ENCODE measurements around the gene COPRS.

COPRS gene

GRCh38 chr17:31882571-31882970, 23.5 kb upstream of the COPRS start:
- TF ChIP-seq, protein P1, sequence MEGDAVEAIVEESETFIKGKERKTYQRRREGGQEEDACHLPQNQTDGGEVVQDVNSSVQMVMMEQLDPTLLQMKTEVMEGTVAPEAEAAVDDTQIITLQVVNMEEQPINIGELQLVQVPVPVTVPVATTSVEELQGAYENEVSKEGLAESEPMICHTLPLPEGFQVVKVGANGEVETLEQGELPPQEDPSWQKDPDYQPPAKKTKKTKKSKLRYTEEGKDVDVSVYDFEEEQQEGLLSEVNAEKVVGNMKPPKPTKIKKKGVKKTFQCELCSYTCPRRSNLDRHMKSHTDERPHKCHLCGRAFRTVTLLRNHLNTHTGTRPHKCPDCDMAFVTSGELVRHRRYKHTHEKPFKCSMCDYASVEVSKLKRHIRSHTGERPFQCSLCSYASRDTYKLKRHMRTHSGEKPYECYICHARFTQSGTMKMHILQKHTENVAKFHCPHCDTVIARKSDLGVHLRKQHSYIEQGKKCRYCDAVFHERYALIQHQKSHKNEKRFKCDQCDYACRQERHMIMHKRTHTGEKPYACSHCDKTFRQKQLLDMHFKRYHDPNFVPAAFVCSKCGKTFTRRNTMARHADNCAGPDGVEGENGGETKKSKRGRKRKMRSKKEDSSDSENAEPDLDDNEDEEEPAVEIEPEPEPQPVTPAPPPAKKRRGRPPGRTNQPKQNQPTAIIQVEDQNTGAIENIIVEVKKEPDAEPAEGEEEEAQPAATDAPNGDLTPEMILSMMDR (IDR thresholded peaks at IDR 0.05) = no peak

DNA sequence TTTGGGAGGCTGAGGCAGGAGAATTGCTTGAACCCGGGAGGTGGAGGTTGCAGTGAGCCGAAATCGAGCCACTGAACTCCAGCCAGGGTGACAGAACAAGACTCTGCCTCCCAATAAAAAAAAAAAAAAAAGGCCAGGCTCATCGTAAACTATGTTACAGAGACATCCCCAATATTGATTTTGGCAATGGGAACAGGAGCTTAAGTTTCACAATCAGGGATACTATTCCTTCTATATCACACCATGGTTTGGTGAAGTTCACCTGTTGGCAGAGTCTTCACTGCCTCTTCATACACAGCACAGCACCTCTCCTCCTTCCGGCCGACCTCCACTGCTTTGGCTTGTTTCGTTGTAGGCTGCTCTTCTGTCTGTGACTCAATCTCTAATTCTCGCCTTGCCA, 21.3 kb upstream of the COPRS start:
- TF ChIP-seq, protein P1 (IDR thresholded peaks at IDR 0.05) = no peak

- TF ChIP-seq, protein P1 (IDR thresholded peaks at IDR 0.05) = no peak
These were observed 19.6 kb upstream of the COPRS start for GRCh38 chr17:31878703-31879073.

DNA sequence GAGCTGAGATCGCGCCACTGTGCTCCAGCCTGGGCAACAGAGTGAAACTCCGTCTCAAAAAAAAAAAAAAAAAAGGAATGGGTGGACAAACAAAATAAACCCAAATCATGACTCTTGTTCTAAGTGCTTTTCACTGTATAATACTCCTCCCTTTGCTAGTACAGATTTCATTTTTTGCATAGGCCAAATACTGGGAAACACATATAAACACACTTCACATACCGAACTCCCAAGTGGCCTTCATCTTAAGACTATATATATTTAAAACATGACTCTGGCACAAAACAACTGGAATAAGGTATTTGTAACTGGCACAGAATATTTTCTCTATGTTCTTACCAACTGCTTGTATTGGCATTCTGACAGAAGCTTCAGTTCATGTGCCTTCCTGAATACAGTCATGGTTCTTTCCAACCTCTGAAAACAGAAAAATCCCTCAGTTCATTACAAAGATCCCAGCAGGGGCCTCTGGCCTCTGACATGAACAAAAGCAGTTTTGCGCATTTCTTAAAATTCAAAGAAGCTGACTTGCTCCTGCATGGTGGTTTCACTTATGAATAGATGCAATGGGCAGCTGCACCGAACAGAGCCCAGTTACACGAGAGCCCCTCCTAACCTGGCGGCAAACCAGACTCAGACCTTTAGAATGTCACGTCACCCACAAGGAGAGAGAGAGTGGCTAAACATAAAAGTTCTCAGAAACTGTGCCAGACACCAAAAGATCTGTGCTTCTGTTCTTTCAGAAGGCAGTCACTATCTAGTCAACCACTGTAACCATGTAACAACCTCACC, 19.1 kb upstream of the COPRS start:
- TF ChIP-seq, protein P1 (IDR thresholded peaks at IDR 0.05) = no peak

DNA sequence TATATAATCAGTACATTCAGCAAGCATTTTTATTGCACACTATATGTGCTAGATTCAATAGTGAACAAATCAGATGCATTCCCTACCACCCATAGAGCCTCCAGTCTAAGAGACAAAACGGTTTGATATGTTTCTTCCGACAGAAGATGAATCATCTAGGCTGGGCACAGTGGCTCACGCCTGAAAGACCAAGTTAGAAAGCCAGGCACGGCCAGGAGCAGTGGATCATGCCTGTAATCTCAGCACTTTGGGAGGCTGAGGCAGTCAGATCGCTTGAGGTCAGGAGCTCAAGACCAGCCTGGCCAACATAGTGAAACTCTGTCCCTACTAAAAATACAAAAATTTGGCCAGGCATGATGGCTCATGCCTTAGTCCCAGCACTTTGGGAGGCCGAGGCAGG, 18.3 kb upstream of the COPRS start:
- TF ChIP-seq, protein P1 (IDR thresholded peaks at IDR 0.05) = no peak

DNA sequence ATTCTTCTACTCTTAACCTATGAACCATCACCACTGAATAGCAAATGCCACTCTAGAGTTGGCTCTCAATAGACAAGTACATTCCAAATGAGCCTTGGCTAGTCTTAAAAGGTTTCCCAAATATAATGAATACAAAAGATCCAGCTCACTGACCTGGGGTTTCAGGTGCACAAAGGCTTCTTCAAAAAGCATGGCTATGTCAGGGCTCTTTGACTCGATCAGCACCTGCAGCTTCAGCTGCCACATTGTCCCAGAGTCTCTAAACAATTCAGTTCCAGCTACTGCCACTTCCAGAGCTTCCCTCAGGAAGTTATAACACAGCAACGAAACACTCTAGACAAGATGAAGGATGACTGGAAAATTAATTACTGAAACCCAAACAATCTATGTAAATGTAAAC, 16.0 kb upstream of the COPRS start:
- TF ChIP-seq, protein P1 (IDR thresholded peaks at IDR 0.05) = no peak

DNA sequence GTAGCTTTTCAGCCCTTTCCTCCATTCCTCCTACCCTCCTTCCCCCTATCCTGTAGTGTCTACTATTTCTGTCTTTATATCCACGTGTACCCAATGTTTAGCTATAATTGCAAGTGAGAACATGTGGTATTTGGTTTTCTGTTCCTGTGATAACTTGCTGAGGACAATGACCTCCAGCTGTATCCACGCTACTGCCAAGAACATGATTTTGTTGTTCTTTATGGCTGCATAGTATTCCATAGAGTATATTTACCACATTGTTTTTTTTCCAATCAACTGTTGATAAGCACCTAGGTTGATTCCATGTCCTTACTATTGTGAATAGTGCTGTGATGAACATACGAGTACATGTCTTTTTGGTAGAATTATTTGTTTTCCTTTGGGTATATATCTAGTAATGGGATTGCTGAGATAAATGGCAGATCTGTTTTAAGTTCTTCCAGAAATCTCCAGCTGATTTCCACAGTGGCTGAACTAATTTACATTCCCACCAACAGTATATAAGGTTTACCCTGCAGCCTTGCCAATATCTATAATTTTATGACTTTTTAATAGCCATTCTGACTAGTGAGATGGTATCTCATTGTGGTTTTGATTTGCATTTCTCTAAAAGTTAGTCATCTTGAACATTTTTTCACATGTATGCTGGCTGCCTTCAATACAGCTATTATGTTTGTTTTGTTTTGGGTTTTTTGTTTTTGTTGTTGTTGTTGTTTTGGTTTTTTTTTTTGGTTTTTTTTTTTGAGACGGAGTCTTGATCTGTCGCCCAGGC, 10.9 kb upstream of the COPRS start:
- TF ChIP-seq, protein P1 (IDR thresholded peaks at IDR 0.05) = no peak
